OCI-LY1 (cell line): ENCODE results near the gene C5orf24.

ENCODE experiments used
- H2AFZ ChIP-seq: fragments of 200-600 bp; sonication (generic), shearing (Covaris generic); 2 replicates; pipeline ENCODE4 v1.6.0; 2014; ENCODE audit warnings: antibody characterized with exemption, mild to moderate bottlenecking, low read length
- H3F3A ChIP-seq: fragments of 200-600 bp; sonication (generic), shearing (Covaris generic); 2 replicates; pipeline ENCODE4 v1.6.0; 2014; ENCODE audit warnings: mild to moderate bottlenecking, antibody characterized with exemption, low read length, moderate library complexity; ENCODE audit not compliant: insufficient read depth
- H3K27ac ChIP-seq: fragments of 200-600 bp; sonication (generic); 2 replicates; pipeline ENCODE4 v1.5.1; 2014; ENCODE audit warnings: low read length, mixed run types, mild to moderate bottlenecking, low read depth; ENCODE audit not compliant: poor library complexity, severe bottlenecking
- H3K27me3 ChIP-seq: fragments of 200-600 bp; sonication (generic); 2 replicates; pipeline ENCODE4 v1.6.0; 2014; ENCODE audit warnings: antibody characterized with exemption, mild to moderate bottlenecking, low read length, moderate library complexity; ENCODE audit not compliant: insufficient read depth
- H3K36me3 ChIP-seq: fragments of 200-600 bp; sonication (generic); 2 replicates; pipeline ENCODE4 v1.6.1; 2014; ENCODE audit warnings: mild to moderate bottlenecking, antibody characterized with exemption, low read length, moderate library complexity, mixed read lengths; ENCODE audit not compliant: insufficient read depth
- H3K4me1 ChIP-seq: fragments of 200-600 bp; sonication (generic); 2 replicates; pipeline ENCODE4 v1.5.1; 2014; ENCODE audit warnings: mild to moderate bottlenecking, low read length, moderate library complexity; ENCODE audit not compliant: insufficient read depth, severe bottlenecking
- H3K4me2 ChIP-seq: fragments of 200-600 bp; sonication (generic), shearing (Covaris generic); 2 replicates; pipeline ENCODE4 v1.6.1; 2014; ENCODE audit warnings: low read length
- H3K4me3 ChIP-seq: fragments of 200-600 bp; sonication (generic); 2 replicates; pipeline ENCODE4 v1.5.1; 2014; ENCODE audit warnings: low read length, low read depth, mild to moderate bottlenecking, mixed read lengths; ENCODE audit not compliant: poor library complexity, severe bottlenecking
- H3K79me2 ChIP-seq: fragments of 200-600 bp; shearing (Covaris generic); 2 replicates; pipeline ENCODE4 v1.6.1; 2016; ENCODE audit warnings: mixed run types, low read length, mixed read lengths; ENCODE audit not compliant: insufficient read depth
- H3K9ac ChIP-seq: fragments of 200-600 bp; sonication (generic), shearing (Covaris generic); 2 replicates; pipeline ENCODE4 v1.6.1; 2014; ENCODE audit warnings: mild to moderate bottlenecking, low read length, mixed read lengths
- H3K9me2 ChIP-seq: fragments of 200-600 bp; sonication (generic), shearing (Covaris generic); 2 replicates; pipeline ENCODE4 v1.6.1; 2014; ENCODE audit warnings: low read depth, mild to moderate bottlenecking, low read length, mixed read lengths
- H3K9me3 ChIP-seq: fragments of 200-600 bp; shearing (Covaris generic); 2 replicates; pipeline ENCODE4 v1.6.1; 2014; ENCODE audit warnings: low read length, mixed read lengths
- H4K20me1 ChIP-seq: fragments of 200-600 bp; sonication (generic), shearing (Covaris generic); 2 replicates; pipeline ENCODE4 v1.6.0; 2016; ENCODE audit warnings: mild to moderate bottlenecking, low read length; ENCODE audit not compliant: insufficient read depth
- EZH2 ChIP-seq: fragments of 200-600 bp; sonication (generic), shearing (Covaris generic); IDR thresholded peaks from 2 replicates; pipeline ENCODE4 v1.8.0; 2017; ENCODE audit warnings: borderline replicate concordance, mixed run types, mild to moderate bottlenecking, antibody characterized with exemption, low read length, moderate library complexity, mixed read lengths
- TF ChIP-seq, protein P1 (sequence below): fragments of 200-600 bp; sonication (generic), shearing (Covaris generic); IDR thresholded peaks from 2 replicates; pipeline ENCODE4 v1.5.1; 2017; ENCODE audit warnings: mild to moderate bottlenecking, antibody characterized with exemption, low read length, moderate library complexity, mixed read lengths

Gene C5orf24

DNA sequence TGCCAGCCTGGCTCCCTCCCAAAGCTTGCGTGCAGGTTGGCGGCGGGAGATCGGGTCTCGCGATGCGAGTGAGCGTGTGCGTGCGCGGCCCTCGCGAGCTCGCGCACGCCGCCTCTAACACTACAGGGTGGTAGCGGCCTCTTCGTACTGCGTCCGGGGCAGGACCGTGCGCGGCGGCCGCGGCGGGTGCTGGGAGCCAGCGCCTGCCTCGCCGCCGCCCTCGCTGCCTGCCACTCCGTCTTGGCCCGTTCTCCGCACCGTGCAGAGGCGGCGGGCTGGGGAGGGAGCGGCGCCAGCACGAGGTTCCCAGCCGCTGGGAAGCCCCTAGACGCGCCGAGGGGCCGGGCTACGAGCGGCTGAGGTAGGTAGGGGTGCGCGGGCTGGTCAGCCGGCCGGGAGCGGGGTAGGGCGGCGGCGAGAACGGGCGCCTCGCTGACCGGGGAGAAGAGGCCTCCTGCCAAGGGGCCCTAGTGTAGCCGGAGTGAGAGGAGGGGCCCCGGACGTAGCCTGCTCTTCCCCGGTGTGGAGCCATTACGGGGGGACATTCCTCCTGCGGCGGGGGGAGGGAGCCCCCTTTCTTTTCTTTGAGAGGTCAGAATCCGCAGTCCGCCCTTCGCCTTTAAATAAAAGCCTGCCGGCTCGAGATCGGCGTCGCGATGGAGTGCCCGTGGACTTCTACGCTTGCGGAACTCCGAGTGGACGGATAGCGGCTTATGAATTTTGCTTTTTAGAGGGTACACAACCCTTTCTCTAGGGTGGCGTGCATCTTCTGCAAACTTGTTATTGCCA is at the start of gene C5orf24:
TSS of gene C5orf24 (plus strand) at position 117 of the 789 bp plus-strand sequence. CDS start 8,933 bp downstream, outside the sequence.
- Histone ChIP-seq H3K27me3 (no peaks in the 10 kb centered on the region), H3F3A (no peaks in the 10 kb centered on the region), H3K9me3 (no peaks in the 10 kb centered on the region), H3K36me3 (peaks cover 19% of the 10 kb centered on the region; the same call in 1 of the 2 replicates), H4K20me1 (no peaks in the 10 kb centered on the region), H3K4me3 (peak within 1 kb of the TSS; percentile 95), H3K4me1 (peaks cover 22% of the 10 kb centered on the region), H3K9me2 (no peaks in the 10 kb centered on the region), H3K4me2 (peak within 1 kb of the TSS; percentile 84), H3K79me2 (peaks cover 21% of the 10 kb centered on the region), H2AFZ (no peak within 1 kb of the TSS), H3K27ac (peak within 1 kb of the TSS; percentile 82), H3K9ac (peak within 1 kb of the TSS; percentile 99)
- TF ChIP-seq, protein P1, sequence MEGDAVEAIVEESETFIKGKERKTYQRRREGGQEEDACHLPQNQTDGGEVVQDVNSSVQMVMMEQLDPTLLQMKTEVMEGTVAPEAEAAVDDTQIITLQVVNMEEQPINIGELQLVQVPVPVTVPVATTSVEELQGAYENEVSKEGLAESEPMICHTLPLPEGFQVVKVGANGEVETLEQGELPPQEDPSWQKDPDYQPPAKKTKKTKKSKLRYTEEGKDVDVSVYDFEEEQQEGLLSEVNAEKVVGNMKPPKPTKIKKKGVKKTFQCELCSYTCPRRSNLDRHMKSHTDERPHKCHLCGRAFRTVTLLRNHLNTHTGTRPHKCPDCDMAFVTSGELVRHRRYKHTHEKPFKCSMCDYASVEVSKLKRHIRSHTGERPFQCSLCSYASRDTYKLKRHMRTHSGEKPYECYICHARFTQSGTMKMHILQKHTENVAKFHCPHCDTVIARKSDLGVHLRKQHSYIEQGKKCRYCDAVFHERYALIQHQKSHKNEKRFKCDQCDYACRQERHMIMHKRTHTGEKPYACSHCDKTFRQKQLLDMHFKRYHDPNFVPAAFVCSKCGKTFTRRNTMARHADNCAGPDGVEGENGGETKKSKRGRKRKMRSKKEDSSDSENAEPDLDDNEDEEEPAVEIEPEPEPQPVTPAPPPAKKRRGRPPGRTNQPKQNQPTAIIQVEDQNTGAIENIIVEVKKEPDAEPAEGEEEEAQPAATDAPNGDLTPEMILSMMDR, result no peak
- no peak for TF ChIP-seq EZH2

DNA sequence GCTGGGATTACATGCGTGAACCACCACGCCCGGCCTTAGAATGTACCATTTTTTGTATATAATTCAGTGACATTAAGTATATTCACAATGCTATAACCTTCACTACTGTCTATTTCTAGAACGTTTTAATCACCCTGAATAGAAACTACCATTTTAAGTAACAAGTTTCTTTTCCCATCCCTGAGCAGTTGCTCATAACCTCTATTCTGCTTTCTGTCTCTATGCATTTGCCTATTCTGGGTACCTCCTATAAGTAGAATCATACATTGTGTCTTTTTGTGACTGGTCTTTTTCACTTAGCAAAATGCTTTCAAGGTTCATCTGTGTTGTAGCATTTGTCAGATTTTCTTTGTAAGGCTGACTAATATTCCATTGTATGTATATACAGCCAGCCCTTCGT is 47.3 kb upstream of the C5orf24 start:
- no peaks in the 10 kb centered on the region for H3K27me3 ChIP-seq
- no peaks in the 10 kb centered on the region for H3K4me1 ChIP-seq
- no peaks in the 10 kb centered on the region for H3K9me2 ChIP-seq
- TF ChIP-seq, protein P1, result no peak
- TF ChIP-seq EZH2, result no peak
- no peak overlapping the region for H2AFZ ChIP-seq
- no peak overlapping the region for H3K9ac ChIP-seq
- H4K20me1 ChIP-seq, result no peaks in the 10 kb centered on the region
- no peak overlapping the region for H3K27ac ChIP-seq
- H3K4me2 ChIP-seq, result no peak overlapping the region
- peaks cover 85% of the 10 kb centered on the region for H3K36me3 ChIP-seq
- no peaks in the 10 kb centered on the region for H3K9me3 ChIP-seq
- 0 out of 2 replicates have a peak, but pooled peaks cover 3% of the 10 kb centered on the region for H3F3A ChIP-seq
- no peak overlapping the region for H3K4me3 ChIP-seq
- H3K79me2 ChIP-seq, result no peaks in the 10 kb centered on the region

DNA sequence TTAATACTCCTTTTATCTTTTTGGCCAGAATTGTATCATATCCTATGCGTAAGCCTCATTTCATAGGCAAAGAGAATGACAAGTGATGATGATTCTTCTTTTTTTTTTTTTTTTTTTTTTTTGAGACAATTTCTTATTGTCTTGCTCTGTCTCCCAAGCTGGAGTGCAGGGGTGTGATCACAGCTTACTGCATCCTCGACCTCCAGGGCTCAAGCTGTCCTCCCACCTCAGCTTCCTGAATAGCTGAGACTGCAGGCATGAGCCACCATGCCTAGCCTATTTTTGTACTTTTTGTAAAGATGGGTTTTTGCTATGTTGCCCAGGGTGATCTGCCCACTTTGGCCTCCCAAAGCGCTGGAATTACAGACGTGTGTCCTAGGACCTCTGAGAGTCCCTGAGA is 41.9 kb upstream of the C5orf24 start:
- Histone ChIP-seq H3K4me3 (no peak overlapping the region), H3K27ac (no peak overlapping the region), H3K9ac (no peak overlapping the region), H3K4me1 (no peaks in the 10 kb centered on the region), H3K36me3 (peaks cover 66% of the 10 kb centered on the region), H3K4me2 (no peak overlapping the region), H3F3A (0 out of 2 replicates have a peak, but pooled peaks cover 3% of the 10 kb centered on the region), H3K79me2 (no peaks in the 10 kb centered on the region), H3K9me3 (no peaks in the 10 kb centered on the region), H4K20me1 (no peaks in the 10 kb centered on the region), H3K27me3 (no peaks in the 10 kb centered on the region), H3K9me2 (no peaks in the 10 kb centered on the region), H2AFZ (no peak overlapping the region)
- TF ChIP-seq, protein P1, result no peak
- TF ChIP-seq EZH2, result no peak
